Measurements from ENCODE around the gene SEMA5B.

- TF ChIP-seq, protein P1, sequence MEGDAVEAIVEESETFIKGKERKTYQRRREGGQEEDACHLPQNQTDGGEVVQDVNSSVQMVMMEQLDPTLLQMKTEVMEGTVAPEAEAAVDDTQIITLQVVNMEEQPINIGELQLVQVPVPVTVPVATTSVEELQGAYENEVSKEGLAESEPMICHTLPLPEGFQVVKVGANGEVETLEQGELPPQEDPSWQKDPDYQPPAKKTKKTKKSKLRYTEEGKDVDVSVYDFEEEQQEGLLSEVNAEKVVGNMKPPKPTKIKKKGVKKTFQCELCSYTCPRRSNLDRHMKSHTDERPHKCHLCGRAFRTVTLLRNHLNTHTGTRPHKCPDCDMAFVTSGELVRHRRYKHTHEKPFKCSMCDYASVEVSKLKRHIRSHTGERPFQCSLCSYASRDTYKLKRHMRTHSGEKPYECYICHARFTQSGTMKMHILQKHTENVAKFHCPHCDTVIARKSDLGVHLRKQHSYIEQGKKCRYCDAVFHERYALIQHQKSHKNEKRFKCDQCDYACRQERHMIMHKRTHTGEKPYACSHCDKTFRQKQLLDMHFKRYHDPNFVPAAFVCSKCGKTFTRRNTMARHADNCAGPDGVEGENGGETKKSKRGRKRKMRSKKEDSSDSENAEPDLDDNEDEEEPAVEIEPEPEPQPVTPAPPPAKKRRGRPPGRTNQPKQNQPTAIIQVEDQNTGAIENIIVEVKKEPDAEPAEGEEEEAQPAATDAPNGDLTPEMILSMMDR (conservative IDR thresholded peaks at IDR 0.05; ENCODE audit: low read depth in 2 of 2) = no peak
- TF ChIP-seq EZH2phosphoT487 (IDR thresholded peaks at IDR 0.05; ENCODE audit: unreplicated experiment) (no peak), POLR2AphosphoS5 (IDR thresholded peaks at IDR 0.05; ENCODE audit: low read depth) (no peak)
These were observed 99.0 kb downstream of the SEMA5B start for GRCh38 chr3:122928396-122929187.
